HepG2 (cell line): Measurements from ENCODE around the gene FNDC7. TPM values are rescaled to one million over a fixed set of nuclear protein-coding genes. Genes with fewer than 3 reads are reported as not detected.

ENCODE experiments used
- FOXP4 ChIP-seq: sonication (generic); formaldehyde crosslinking; IDR thresholded peaks from 2 replicates; pipeline ENCODE4 v1.4.0; 2020; ENCODE audit warnings: missing genetic modification reagents
- GATA4 ChIP-seq: sonication (generic); IDR thresholded peaks from 2 replicates; pipeline ENCODE4 v1.6.1; 2016; ENCODE audit warnings: antibody characterized with exemption, low read depth, borderline replicate concordance
- HOXA5 ChIP-seq: sonication (generic); formaldehyde crosslinking; IDR thresholded peaks from 2 replicates; pipeline ENCODE4 v1.4.0; 2020; ENCODE audit warnings: missing genetic modification reagents
- MIXL1 ChIP-seq: IDR thresholded peaks from 2 replicates; pipeline ENCODE4 v1.6.1; 2016
- SOX5 ChIP-seq: IDR thresholded peaks from 2 replicates; pipeline ENCODE4 v1.6.1; 2016; ENCODE audit warnings: borderline replicate concordance
- TEF ChIP-seq: sonication (generic); formaldehyde crosslinking; IDR thresholded peaks from 2 replicates; pipeline ENCODE4 v1.5.0; 2020; ENCODE audit warnings: missing genetic modification reagents
- TIGD3 ChIP-seq: sonication (generic); formaldehyde crosslinking; IDR thresholded peaks from 2 replicates; pipeline ENCODE4 v1.5.1; 2020; ENCODE audit warnings: mild to moderate bottlenecking, missing genetic modification reagents, borderline replicate concordance
- TSC22D2 ChIP-seq: sonication (generic); formaldehyde crosslinking; IDR thresholded peaks from 2 replicates; pipeline ENCODE4 v1.5.1; 2020; ENCODE audit warnings: missing genetic modification reagents, mild to moderate bottlenecking, borderline replicate concordance
- ZFYVE20 ChIP-seq: sonication (generic); formaldehyde crosslinking; IDR thresholded peaks from 2 replicates; pipeline ENCODE4 v1.8.0; 2023; ENCODE audit warnings: low read depth, mild to moderate bottlenecking, moderate library complexity, missing genetic modification reagents, borderline replicate concordance
- ZNF282 ChIP-seq: fragments of 450-650 bp; IDR thresholded peaks from 2 replicates; pipeline ENCODE4 v1.6.1; 2018; ENCODE audit not compliant: partially characterized antibody
- ZNF318 ChIP-seq: sonication (generic); formaldehyde crosslinking; IDR thresholded peaks from 2 replicates; pipeline ENCODE4 v1.4.0; 2020; ENCODE audit warnings: mild to moderate bottlenecking, missing genetic modification reagents
- ZNF607 ChIP-seq: sonication (generic); formaldehyde crosslinking; IDR thresholded peaks from 2 replicates; pipeline ENCODE4 v1.5.1; 2020; ENCODE audit warnings: missing genetic modification reagents, mild to moderate bottlenecking, borderline replicate concordance
- ZNF740 ChIP-seq: sonication (generic); formaldehyde crosslinking; IDR thresholded peaks from 2 replicates; pipeline ENCODE4 v1.4.0; 2020; ENCODE audit warnings: missing genetic modification reagents
- ZNF775 ChIP-seq: sonication (generic); formaldehyde crosslinking; IDR thresholded peaks from 2 replicates; pipeline ENCODE4 v1.4.0; 2020; ENCODE audit warnings: missing genetic modification reagents, mild to moderate bottlenecking, moderate library complexity, borderline replicate concordance
- ZNF841 ChIP-seq: sonication (generic); formaldehyde crosslinking; IDR thresholded peaks from 2 replicates; pipeline ENCODE4 v1.8.1; 2023; ENCODE audit warnings: missing genetic modification reagents, borderline replicate concordance
- polyA plus RNA-seq, 8 experiments: library from polyadenylated mRNA; depleted of rRNA in 3 of 8; stranded (reverse) in 7 of 8; unstranded in 1 of 8; fragments of >200 nt; fragmentation: Illumina TruSeq in 4 of 8; extraction: Trizol in 4 of 8; gene quantifications; 2 replicates each; pipeline versions ENCODE4 v1.2.1 to v1.2.3, GENCODE V29; 2011 to 2016; ENCODE audit warnings: low read depth in 4 of 8, missing spikeins in 1 of 8, mixed read lengths in 1 of 8; ENCODE audit not compliant: insufficient read depth in 1 of 8
- total RNA-seq, 5 experiments: library from RNA; depleted of rRNA; stranded (reverse); fragments of >200 nt; fragmentation: Illumina TruSeq; extraction: Trizol; gene quantifications; 2 replicates each; pipeline ENCODE4 v1.2.3, GENCODE V29; 2016; ENCODE audit warnings: low read depth in 1 of 5

The FNDC7 gene
- total and polyA plus RNA-seq, 2 of the 13 experiments (the other 11 are each of a cell fraction or from before 2014, with no cell fraction given) = 0.03 TPM; not detected in 1

GRCh38 chr1:108691942-108692723 is 20.6 kb upstream of the FNDC7 start, which contains the start of gene PRPF38B (continued):
- 0 out of 2 replicates have a peak, but pooled peaks have one; percentile 26 for TF ChIP-seq FOXP4
- TF ChIP-seq ZNF775 (CRISPR knock-in tag) = peak; percentile 61; the same call in 1 of the 2 replicates
- TF ChIP-seq HOXA5 (CRISPR knock-in tag) = no peak
- no peak; the same call in 1 of the 2 replicates for TF ChIP-seq TEF (CRISPR knock-in tag)
- TF ChIP-seq ZFYVE20 = no peak
- TF ChIP-seq TIGD3 (CRISPR knock-in tag) = no peak
- TF ChIP-seq ZNF841 (CRISPR knock-in tag) = no peak
- TF ChIP-seq ZNF607 (CRISPR knock-in tag) = no peak
- peak; percentile 50; the same call in 1 of the 2 replicates for TF ChIP-seq GATA4
- TF ChIP-seq SOX5 (CRISPR knock-in tag) = peak; percentile 39; the same call in 1 of the 2 replicates
- no peak for TF ChIP-seq MIXL1
- no peak; the same call in 1 of the 2 replicates for TF ChIP-seq ZNF318 (CRISPR knock-in tag)
- no peak for TF ChIP-seq ZNF282
- peak; percentile 83; the same call in 1 of the 2 replicates for TF ChIP-seq ZNF740 (CRISPR knock-in tag)
- no peak for TF ChIP-seq TSC22D2 (CRISPR knock-in tag)
